HCT116 (cell line): ENCODE measurements around the gene ALOX5AP.

Experiments used
- CTCF ChIP-seq, 3 experiments: fragments of 200-600 bp in 1 of 3; sonication (generic) in 1 of 3; IDR thresholded peaks in 2 of 3; conservative IDR thresholded peaks in 1 of 3; 2 replicates each; pipeline ENCODE4 v1.5.1; 2012 to 2017; ENCODE audit warnings: low read depth in 2 of 3, low read length in 2 of 3, antibody characterized with exemption in 1 of 3, borderline replicate concordance in 1 of 3, control low read depth in 1 of 3, mild to moderate bottlenecking in 1 of 3, mixed read lengths in 1 of 3, mixed run types in 1 of 3, moderate library complexity in 1 of 3; ENCODE audit not compliant: insufficient read depth in 1 of 3
- EGR1 ChIP-seq: IDR thresholded peaks from 2 replicates; pipeline ENCODE4 v1.6.1; 2012; ENCODE audit warnings: low read depth
- ELF1 ChIP-seq: IDR thresholded peaks from 2 replicates; pipeline ENCODE4 v1.6.1; 2012; ENCODE audit warnings: low read depth, borderline replicate concordance
- EZH2 ChIP-seq: fragments of 200-600 bp; sonication (generic); IDR thresholded peaks from 2 replicates; pipeline ENCODE4 v1.6.1; 2017; ENCODE audit warnings: antibody characterized with exemption, mixed run types
- JUND ChIP-seq: IDR thresholded peaks from 2 replicates; pipeline ENCODE4 v1.6.1; 2012
- MAX ChIP-seq: IDR thresholded peaks from 2 replicates; pipeline ENCODE4 v1.6.1; 2012
- POLR2A ChIP-seq: IDR thresholded peaks from 2 replicates; pipeline ENCODE4 v1.7.0; 2011; ENCODE audit warnings: borderline replicate concordance; ENCODE audit not compliant: insufficient read depth, insufficient read length; ENCODE audit errors: extremely low read depth
- RAD21 ChIP-seq: IDR thresholded peaks from 2 replicates; pipeline ENCODE4 v1.6.1; 2012; ENCODE audit warnings: low read depth, mild to moderate bottlenecking
- TCF7L2 ChIP-seq: IDR thresholded peaks from 2 replicates; pipeline ENCODE4 v1.7.0; 2011; ENCODE audit warnings: borderline replicate concordance, inconsistent platforms; ENCODE audit not compliant: insufficient read depth, insufficient read length; ENCODE audit errors: extremely low read depth
- YY1 ChIP-seq: IDR thresholded peaks from 2 replicates; pipeline ENCODE4 v1.6.1; 2011; ENCODE audit warnings: low read length, low read depth, moderate library complexity, mild to moderate bottlenecking; ENCODE audit not compliant: insufficient replicate concordance; ENCODE audit errors: extremely low read depth
- ZBTB33 ChIP-seq: IDR thresholded peaks from 2 replicates; pipeline ENCODE4 v1.6.1; 2011; ENCODE audit warnings: mild to moderate bottlenecking, low read length, moderate library complexity; ENCODE audit not compliant: insufficient replicate concordance; ENCODE audit errors: extremely low read depth
- ZFX ChIP-seq: fragments of 450-650 bp; IDR thresholded peaks from 2 replicates; pipeline ENCODE4 v1.6.1; 2017

GRCh38 chr13:30803749-30804148 is 68.4 kb downstream of the ALOX5AP start:
- no peak for TF ChIP-seq CTCF (IDR thresholded peaks at IDR 0.05 in 2 of 3, conservative IDR thresholded peaks at IDR 0.05 in 1 of 3; ENCODE audit: borderline replicate concordance in 1 of 3, insufficient read depth in 1 of 3, low read depth in 2 of 3, low read length in 2 of 3)
- TF ChIP-seq JUND: no peak
- no peak for TF ChIP-seq POLR2A
- TF ChIP-seq YY1: no peak
- no peak for TF ChIP-seq ZBTB33
- no peak for TF ChIP-seq ELF1
- TF ChIP-seq ZFX: no peak
- no peak for TF ChIP-seq EZH2
- TF ChIP-seq TCF7L2: no peak
- no peak for TF ChIP-seq MAX
- no peak for TF ChIP-seq RAD21
- no peak for TF ChIP-seq EGR1
